ENCODE results near the gene CEP72. TPM values are rescaled to one million over a fixed set of nuclear protein-coding genes. Genes with fewer than 3 reads are reported as not detected.

Gene CEP72
- total RNA-seq, 4 donors from 2014 or later = 2.6 to 9.4 (median 4.2) TPM

- Histone ChIP-seq H3K4me1 (no peaks in the 10 kb centered on the region), H3K4me3 (no peak overlapping the region), H3K36me3 (no peaks in the 10 kb centered on the region), H3K9me3 (no peaks in the 10 kb centered on the region), H3K27ac (no peak overlapping the region), H3K27me3 (peaks cover 18% of the 10 kb centered on the region)
- no peak for DNase-seq
- TF ChIP-seq POLR2AphosphoS5 (IDR thresholded peaks at IDR 0.05) (no peak), EP300 (IDR thresholded peaks at IDR 0.05; ENCODE audit: low read depth) (no peak)
- intact Hi-C loops (cut with DNase I; ENCODE audit: low total_unique reads) = no loop called here
- in situ Hi-C loops (cut with MboI; ENCODE audit: low pct_ligation_motif_present in 1 of 4, low pct_unique_long_range_greater_than_20kb in 1 of 4, low sequenced_read_pairs in 3 of 4) = no loop called here
- WGBS, 2 donors (ENCODE audit: low coverage in 1 of 2) = 86 to 91% methylated on average over 2 of the region's 2 CpGs
These were observed 27.9 kb upstream of the CEP72 start for GRCh38 chr5:584216-584615.

- H3K4me3 ChIP-seq = no peak overlapping the region
- intact Hi-C loops (cut with DNase I; ENCODE audit: low total_unique reads) = no loop called here
- WGBS, 2 donors (ENCODE audit: low coverage in 1 of 2) = 82% methylated on average over 2 of the region's 2 CpGs; no CpG with 5 or more reads in 1 of the 2 donors
These were observed 27.3 kb upstream of the CEP72 start for GRCh38 chr5:584846-585245.

GRCh38 chr5:585556-585955 is 26.6 kb upstream of the CEP72 start:
- Histone ChIP-seq H3K9me3 (no peaks in the 10 kb centered on the region), H3K36me3 (no peaks in the 10 kb centered on the region), H3K27me3 (peaks cover 5% of the 10 kb centered on the region), H3K4me1 (no peaks in the 10 kb centered on the region), H3K4me3 (no peak overlapping the region), H3K27ac (no peak overlapping the region)
- 85 to 90% methylated on average over 2 to 6 of the region's 9 CpGs for WGBS, 2 donors (ENCODE audit: low coverage in 1 of 2)
- intact Hi-C loops (cut with DNase I; ENCODE audit: low total_unique reads) (no loop called here), in situ Hi-C loops (cut with MboI; ENCODE audit: low pct_ligation_motif_present in 1 of 4, low pct_unique_long_range_greater_than_20kb in 1 of 4, low sequenced_read_pairs in 3 of 4) (no loop called here)
- no peak for TF ChIP-seq POLR2AphosphoS5 (IDR thresholded peaks at IDR 0.05)
- TF ChIP-seq POLR2A (IDR thresholded peaks at IDR 0.05) = no peak
- TF ChIP-seq CTCF (IDR thresholded peaks at IDR 0.05) = no peak
- no peak for TF ChIP-seq EP300 (IDR thresholded peaks at IDR 0.05; ENCODE audit: low read depth)
- no peak for DNase-seq

More at GRCh38 chr5:584846-585245, 27.3 kb upstream of the CEP72 start:
- H3K36me3 ChIP-seq = no peaks in the 10 kb centered on the region
- no peaks in the 10 kb centered on the region for H3K4me1 ChIP-seq
- DNase-seq = no peak
- TF ChIP-seq POLR2AphosphoS5 (IDR thresholded peaks at IDR 0.05) = no peak
- TF ChIP-seq EP300 (IDR thresholded peaks at IDR 0.05; ENCODE audit: low read depth) = no peak
- no peak for TF ChIP-seq POLR2A (IDR thresholded peaks at IDR 0.05)
- no peak for TF ChIP-seq CTCF (IDR thresholded peaks at IDR 0.05)
- in situ Hi-C loops (cut with MboI; ENCODE audit: low pct_ligation_motif_present in 1 of 4, low pct_unique_long_range_greater_than_20kb in 1 of 4, low sequenced_read_pairs in 3 of 4) = no loop called here
- no peak overlapping the region for H3K27ac ChIP-seq
- H3K27me3 ChIP-seq = peaks cover 12% of the 10 kb centered on the region
- no peaks in the 10 kb centered on the region for H3K9me3 ChIP-seq

- TF ChIP-seq POLR2A (IDR thresholded peaks at IDR 0.05) = no peak
- TF ChIP-seq POLR2AphosphoS5 (IDR thresholded peaks at IDR 0.05) = no peak
- no peak for TF ChIP-seq EP300 (IDR thresholded peaks at IDR 0.05; ENCODE audit: low read depth)
- no peak for TF ChIP-seq CTCF (IDR thresholded peaks at IDR 0.05)
- H3K4me3 ChIP-seq = no peak overlapping the region
- no peaks in the 10 kb centered on the region for H3K4me1 ChIP-seq
- no peaks in the 10 kb centered on the region for H3K36me3 ChIP-seq
- DNase-seq = no peak
- 39 to 50% methylated on average over 8 to 9 of the region's 9 CpGs for WGBS, 2 donors (ENCODE audit: low coverage in 1 of 2)
- H3K27me3 ChIP-seq = peaks cover 5% of the 10 kb centered on the region
- intact Hi-C loops (cut with DNase I; ENCODE audit: low total_unique reads) = no loop called here
- H3K27ac ChIP-seq = no peak overlapping the region
- in situ Hi-C loops (cut with MboI; ENCODE audit: low pct_ligation_motif_present in 1 of 4, low pct_unique_long_range_greater_than_20kb in 1 of 4, low sequenced_read_pairs in 3 of 4) = no loop called here
- H3K9me3 ChIP-seq = no peaks in the 10 kb centered on the region
These were observed 26.0 kb upstream of the CEP72 start for GRCh38 chr5:585962-586628.

Data from transverse colon (tissue), 4 donors.